Neural progenitor cell (in vitro differentiated cells): ENCODE measurements around the gene GNAQ.

Experiments used
- CTCF ChIP-seq: fragments of 200-600 bp; sonication (generic); IDR thresholded peaks from 2 replicates; pipeline ENCODE4 v1.5.1; 2017; ENCODE audit warnings: antibody characterized with exemption, mild to moderate bottlenecking
- EZH2 ChIP-seq: fragments of 200-600 bp; sonication (generic); IDR thresholded peaks from 2 replicates; pipeline ENCODE4 v1.6.1; 2017; ENCODE audit warnings: antibody characterized with exemption, mild to moderate bottlenecking, moderate library complexity
- EZH2phosphoT487 ChIP-seq: fragments of 200-600 bp; sonication (generic); IDR thresholded peaks from 2 replicates; pipeline ENCODE4 v1.6.1; 2017; ENCODE audit warnings: antibody characterized with exemption

GRCh38 chr9:77912895-77913693 is 118.5 kb downstream of the GNAQ start:
- TF ChIP-seq CTCF (no peak), EZH2phosphoT487 (no peak), EZH2 (no peak)
